GM18867 (cell line): ENCODE measurements around the gene DNAL4.

Source experiments
- ATAC-seq: cut with Tn5 transposase; IDR thresholded peaks from one replicate; pipeline ENCODE4 v1.9.1; 2021; ENCODE audit warnings: mild to moderate bottlenecking, moderate library complexity; ENCODE audit not compliant: unreplicated experiment

The DNAL4 gene, protein sequence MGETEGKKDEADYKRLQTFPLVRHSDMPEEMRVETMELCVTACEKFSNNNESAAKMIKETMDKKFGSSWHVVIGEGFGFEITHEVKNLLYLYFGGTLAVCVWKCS

DNA sequence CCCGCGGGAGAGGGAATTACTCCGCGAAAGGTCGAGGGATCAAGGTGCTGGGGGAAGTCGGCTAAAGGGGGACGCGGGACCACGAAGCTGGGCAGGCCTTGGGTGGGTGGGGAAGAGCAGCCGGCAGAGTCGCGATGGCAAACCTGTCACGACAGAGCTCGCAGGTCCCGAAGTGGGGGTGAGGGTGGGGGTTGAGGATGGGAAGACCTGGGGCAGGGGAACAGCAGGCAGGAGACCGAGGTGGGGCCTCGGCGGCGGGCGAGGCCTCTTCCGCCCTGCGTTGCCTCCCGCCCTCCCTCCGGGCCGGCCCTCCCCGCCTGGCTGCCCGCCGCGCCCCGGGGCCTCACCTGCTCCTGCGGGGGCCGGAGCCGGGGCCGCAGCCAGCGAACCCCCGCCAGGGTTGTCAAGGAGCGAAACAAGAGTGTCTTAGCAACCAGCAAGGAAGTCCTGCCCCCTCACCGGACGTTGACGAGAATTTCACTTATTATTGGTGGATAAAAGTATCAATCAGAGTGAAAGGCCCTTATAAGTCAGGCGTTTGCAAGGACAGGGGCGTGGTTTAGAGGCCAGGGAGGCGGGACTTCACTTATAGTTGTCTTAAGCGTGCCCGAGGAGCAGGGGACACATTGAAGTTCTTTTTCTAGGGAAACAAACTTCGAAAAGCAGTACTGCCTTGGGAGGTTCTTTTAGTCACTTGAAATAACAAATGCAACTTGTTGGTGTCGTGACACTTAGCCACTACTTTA, at the start of gene DNAL4:
DNAL4 (minus strand) TSS at position 423 of the 746 bp plus-strand sequence. CDS start 11,412 bp downstream, outside the sequence.
- peak; percentile 90 for ATAC-seq

DNA sequence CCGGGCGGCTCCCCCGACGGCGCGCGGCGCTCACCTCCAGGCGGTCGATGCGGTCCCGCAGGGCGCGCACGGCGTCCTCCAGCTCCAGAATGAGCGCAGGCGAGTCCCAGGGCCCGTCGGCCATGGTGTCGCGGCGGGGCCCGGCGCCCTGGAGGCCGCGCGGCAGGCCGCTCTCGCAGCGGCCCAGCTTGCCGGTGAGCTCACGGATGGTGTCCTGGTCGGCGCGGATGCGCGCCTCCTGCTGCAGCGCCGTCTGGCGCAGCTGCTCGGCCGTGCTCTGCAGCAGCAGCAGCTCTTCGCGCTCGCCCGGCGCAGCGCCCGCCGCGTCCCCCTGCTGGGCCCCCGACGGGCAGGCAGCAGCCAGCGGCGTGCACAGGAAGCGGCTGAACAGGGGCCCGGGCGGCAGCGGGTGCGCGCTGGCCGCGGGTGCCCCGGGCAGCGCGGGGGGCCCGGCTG, 49.3 kb upstream of the DNAL4 start:
- no peak for ATAC-seq

DNA sequence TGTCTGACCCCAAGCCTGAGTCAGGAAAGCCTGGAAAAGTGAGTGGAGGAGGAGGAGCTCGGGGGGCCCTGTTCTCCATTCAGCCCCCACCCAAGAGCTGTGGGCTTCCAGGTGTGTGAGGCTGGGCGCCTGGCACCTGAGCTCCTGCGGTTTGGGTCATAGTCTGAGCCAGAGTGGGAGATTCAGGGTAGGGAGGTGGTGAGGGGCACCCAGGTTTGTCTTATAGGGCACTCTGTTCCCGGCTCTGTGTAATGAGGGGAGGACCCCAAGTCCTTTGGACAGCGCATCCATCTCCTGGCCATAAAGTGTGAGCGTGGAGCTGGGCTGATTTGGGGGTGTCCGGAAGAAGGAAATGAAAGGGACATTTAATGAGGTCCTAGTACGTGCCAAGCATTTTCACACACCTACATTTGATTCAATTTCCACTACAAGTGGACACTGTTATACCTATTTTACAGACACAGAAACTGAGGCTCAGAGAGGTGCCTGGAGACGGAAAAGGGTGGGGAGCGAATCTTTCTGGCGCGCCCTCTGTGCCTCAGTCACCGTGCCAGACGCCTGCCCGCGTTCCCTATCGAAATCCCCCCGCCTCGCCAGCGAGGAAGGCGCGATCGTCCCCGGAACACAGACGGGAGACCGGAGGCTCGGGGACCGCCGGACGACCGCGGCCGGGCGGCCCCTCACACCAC, 48.7 kb upstream of the DNAL4 start:
- ATAC-seq, result no peak

DNA sequence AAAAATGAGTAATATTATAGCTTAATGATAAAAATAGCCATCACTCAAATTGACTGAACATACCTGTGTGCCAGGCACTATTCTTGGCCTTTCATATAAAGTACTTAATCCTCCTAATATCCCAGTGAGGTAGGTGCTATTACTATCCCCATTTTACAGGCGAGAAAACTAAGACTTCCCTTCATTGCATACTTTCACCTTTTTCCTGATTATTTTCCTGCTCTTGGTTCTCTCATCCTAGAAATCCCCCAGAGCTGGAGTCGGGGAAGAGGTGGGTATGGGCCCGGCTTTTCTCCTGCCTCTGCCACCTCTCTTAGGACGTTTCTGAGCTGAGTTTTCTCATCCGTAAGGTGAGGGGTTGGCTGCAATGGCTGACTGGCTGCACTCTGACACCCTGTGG, 47.7 kb upstream of the DNAL4 start:
- no peak for ATAC-seq

DNA sequence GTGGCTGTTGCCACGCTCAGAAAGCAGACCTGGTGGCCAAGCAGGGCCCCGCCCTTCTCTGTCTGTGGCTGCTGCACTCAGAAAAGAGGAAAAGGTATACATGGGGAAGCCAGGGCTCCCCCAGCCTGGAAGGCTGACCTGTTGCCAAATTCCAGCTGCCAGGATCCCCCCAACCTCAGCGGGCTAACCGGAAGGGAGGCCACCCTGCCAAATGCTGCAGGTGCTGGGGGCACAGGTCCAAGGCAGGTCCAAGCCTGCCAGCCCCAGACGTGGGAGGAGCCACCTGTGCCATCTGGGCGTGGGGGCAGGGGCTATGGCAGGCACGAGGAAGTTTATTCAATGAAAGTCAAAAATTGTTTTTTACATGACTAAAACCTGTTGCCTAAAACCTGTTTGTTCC, 47.3 kb upstream of the DNAL4 start:
- ATAC-seq, result no peak

DNA sequence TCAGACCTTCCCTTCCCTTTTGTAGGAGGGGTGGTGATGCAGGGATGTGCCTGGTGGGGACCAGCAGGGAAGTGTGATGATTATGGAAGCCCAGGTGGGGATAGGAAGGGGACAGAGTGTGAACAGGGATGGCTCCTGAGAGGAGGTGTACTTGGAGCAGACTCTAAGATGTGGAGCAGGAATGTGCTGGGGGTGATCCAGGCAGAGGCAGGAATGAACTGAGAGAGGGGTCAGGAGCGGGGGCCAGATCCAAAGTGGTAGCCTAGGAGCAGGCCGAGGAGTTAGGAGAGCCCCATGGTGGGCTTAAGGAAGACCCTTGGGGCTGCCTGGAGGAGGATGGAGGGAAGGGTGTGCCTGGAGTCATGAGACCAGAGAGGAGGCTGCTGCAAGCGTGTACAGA, 46.2 kb upstream of the DNAL4 start:
- no peak for ATAC-seq

DNA sequence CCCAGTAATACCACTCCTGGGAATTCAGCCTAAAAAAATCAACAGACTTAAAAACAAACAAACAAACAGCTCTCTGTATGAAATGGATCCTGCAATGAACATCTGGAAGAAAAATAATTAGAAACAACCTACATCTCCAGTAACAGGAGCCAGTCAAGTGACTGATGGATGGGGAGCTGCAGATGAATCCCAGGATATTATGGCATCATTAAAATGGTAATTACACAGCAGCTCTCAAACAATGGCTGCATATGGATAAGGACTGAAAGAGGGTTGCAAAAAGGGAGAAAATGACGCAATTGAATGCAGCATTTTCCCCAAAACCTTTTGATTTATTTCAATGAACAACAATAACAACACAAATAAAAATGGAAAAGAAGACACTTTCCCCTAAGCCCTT, 45.7 kb upstream of the DNAL4 start:
- ATAC-seq, result no peak

DNA sequence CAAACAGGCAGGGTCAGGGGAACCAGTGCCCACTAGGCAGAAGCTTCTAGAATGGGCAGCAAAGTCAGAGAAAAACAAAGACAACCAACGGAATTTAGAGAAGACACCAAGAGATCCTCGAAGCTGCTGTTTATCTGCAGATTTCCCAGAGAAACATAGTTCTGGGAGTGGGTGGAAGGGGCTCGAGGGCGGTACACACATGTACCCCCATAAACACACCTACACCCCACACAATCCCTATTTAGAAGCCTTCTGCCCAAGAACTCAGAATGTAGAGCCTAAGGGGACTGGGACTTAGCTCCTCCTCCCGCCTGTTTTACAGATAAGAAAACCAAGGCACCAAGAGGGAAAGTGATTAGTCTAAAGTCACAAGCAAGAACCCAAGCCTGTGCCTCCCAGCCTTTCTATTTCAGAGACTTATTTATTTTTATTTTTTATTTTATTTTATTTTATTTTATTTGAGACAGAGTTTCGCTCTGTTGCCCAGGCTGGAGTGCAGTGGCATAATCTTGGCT, 43.5 kb upstream of the DNAL4 start:
- no peak for ATAC-seq

DNA sequence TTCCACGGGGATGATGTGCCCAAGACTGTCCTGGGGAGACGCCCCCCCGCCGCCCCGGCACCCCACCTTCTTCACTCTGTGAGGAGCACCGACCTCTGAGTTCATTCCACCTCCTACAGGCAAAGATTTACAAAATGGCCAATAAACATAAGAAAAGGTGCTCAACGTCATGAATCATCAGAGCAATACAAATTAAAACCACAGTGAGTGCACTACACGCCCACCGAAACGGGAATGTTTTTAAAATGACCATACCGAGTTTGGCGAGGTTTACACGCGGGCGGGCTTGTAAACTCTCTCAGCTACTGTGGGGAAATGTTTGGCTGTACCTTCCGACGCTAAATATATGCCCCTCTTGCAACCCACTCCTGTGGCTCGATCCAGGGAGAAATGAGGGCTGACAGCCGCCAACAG, 42.0 kb upstream of the DNAL4 start:
- ATAC-seq, result no peak

DNA sequence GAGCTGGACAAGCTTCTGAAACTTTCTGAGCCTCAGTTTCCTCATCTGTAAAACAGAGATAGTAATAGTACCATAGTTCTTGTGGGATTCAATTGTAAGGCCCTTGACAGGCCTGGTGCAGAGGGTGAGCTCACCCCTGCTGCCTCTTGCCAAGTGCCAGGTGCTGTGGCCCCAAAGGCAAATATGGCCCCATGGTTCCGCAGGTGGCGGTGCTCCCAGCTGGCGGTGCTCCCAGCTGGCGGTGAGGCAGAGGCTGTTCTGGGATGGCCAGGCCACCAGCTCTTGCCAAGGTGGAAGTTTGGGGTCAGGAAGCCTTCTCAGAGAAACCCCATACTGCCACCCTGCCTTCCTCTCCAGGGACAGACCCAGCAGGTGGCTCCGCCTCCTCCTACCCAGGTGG, 41.0 kb upstream of the DNAL4 start:
- ATAC-seq, result no peak

DNA sequence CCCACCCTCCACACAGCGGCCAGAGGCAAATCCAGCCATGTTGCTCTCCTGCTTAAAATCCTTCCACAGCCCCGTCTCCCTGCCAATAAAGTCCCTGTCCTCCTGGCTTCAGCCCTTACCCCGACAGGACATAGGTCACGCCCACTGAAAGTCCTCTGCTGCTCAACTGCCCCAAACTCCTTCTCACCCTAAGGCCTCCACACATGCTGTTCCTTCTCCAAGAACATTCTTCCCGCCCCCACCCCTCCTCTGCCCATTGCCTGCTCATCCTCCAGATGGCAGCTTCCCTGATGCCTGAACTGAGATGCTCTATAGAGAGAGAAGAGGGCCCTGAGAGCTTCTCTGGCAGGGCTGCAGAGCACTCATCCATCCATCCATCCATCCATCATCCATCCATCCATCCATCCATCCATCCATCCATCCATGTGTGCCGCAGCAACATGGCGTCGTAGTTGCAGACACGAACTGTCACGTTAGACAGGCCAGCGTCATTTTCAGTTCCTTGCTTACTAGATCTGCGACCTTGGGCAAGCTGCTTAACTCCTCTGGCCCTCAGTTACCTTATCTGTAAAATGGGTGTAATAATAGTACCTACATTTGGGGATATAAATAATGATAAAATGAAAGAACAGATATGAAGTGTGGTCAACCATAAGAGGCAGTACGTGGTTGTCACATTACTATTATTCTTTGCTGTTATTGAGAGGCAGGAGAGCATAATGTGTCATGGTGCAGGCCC, 40.4 kb upstream of the DNAL4 start:
- ATAC-seq, result no peak

DNA sequence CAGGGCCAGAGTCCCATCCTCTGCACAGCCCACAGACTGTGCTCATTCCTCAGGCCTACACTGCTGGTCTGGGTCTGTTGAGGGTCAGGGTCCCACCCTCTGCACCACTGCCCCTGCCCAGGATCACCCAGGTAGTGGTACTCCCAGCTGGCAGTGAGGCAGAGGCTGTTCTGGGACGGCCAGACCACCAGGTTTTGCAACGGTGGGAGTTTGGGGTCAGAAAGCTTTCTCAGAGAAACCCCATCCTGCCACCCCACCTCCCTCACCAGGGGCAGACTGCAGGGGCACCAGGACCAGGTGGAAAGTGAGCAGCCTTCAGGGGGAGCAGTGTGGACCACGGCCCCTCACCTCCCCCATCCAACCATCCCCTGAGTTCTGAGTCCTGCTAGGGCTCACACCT, 39.1 kb upstream of the DNAL4 start:
- ATAC-seq, result no peak

DNA sequence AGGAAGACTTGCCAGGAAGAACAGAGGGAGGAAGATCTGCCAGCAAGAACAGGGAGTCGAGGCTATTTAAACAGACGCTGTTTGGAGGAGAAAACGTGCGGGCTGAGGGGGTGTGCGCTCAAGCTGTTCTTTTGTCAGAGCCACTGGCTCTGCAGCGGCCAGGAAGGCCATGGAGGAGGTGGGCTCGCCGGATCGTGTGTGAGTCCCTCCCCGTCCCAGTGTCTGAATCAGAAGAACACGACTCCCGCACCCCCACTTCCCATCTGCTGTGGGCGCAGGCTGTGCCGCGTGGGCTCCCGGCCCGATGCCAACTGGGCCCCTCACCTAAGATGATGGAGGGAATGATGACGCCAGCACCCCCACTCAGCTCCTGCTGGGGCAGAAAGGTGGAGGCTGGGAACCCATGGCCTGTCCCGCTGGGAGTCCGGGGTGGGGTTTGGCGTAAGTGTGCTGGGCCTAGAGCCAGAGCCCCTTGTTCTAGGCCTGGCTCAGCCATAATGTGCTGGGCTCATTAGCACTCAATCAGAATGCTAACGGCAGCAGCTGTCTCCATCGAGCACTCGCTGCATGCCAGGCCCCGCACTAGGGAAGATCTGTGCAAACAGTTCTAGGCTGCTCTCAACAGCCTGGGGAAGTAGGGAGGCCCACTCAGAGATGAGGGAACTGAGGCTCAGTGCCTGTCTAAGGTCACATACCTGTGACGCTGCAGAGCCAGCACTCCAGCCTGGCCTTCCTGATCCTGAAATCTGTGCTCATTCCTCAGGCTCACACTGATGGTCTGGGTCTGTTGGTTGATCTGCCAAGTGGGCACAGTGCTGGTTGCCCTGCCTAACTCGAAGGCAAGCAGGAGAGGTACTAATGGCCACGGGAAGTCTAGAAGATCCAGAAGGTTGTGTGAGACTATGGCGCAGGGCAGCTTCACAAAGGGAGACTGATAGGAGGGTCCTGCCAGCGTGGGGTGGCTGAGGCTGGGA, 38.3 kb upstream of the DNAL4 start:
- ATAC-seq, result no peak

DNA sequence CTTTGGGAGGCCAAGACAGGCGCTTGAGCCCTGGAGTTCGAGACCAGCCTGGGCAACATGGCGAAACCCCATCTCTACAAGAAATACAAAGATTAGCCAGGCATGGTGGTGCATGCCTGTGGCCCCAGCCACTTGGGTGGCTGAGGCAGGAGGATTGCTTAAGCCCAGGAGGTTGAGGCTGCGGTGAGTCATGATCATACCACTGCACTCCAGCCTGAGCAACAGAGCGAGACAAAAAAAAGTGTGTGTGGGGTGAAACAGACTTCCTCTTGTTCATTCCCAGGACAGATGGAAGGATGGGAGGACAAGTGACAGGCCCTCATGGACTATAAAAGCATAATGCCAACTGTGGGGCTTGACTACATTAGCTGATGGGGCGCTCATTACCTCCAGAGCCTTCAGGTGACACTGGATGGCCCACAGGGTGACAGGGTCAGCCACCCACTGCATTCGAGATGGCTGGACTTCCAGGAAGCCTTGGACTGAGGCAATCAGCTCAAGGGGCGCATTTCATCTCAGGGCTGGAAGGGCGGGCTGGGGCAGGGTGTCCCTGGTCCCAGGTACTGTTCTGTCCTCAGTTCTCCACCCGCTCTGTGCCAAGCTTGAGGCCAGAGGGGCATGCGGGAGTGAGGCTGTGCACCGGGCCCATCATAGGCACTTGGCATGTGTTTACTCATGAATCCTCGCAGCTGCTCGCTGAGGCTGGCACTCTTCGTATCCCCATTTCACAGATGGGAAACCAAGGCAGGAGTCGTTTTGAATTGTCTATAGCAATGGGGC, 37.4 kb upstream of the DNAL4 start:
- no peak for ATAC-seq

DNA sequence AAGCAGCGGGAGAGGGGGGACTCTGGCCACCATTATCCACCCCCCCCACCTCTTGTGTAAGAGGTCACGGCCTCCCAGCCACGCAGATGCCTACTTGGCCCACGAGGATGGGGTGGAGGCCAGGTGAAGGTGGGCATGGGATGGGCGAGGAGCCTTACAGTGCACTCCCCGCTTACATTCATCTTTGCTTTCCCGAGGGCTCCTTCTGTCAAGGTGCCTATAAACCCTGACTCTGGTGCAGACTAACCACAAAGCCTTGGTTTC, 36.8 kb upstream of the DNAL4 start:
- ATAC-seq, result no peak

DNA sequence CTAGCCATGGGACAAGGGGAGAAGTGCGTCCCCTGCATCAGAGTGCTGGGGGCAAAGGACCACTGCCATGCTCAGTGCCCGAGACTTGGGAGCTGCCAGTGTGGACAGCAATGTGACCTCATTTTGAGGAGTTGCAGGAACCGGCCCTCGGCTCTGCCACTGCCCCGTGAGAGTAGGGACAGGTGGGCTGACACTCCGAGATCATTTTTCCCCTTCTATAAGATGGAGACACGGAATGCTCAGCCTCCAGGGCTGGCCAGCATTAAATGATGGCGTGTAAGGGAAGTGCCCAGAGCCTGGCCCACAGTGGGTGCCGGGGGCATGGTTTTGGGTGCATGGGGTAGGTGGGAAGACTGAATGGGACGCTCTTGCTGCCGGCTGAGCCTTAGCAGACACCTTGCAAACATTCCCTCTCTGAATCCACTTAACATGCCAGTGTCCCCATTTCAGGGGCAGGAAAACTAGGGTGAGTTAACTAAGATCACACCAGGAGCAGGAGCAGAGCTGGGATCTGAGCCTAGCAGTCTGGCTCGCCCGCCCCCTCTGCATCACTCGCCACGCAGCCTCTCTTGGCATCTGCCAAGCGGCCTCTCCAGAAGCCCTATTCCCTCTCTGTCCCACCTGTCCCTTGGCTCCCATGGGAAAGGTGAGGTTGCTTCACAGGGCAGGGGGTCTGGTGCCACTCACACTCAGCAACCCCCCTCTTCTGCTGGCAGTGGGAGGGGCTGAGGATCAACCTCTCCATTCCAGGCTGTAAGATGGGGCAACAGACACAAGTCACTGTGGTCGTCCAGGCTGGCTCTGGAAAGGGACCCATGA, 36.3 kb upstream of the DNAL4 start:
- ATAC-seq, result no peak

DNA sequence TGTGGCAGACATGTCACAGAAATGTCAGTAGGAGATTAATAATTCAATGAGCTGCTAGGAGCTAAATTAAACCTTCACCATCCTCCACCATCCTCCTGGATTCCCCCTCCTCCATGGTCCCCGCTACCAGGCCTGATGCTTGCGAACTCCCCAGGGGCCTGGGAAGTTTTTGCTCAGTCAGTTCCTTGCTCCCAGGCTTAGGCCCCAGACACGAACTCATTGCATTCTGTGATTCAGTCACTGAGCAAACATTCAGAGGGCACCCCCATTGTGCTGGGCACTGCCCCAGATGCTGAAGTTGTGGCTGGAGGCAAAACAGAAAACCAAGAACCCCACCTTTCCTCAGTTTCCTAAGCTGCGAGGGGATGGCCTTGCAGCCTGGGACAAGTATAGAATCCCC, 35.5 kb upstream of the DNAL4 start:
- ATAC-seq, result no peak

DNA sequence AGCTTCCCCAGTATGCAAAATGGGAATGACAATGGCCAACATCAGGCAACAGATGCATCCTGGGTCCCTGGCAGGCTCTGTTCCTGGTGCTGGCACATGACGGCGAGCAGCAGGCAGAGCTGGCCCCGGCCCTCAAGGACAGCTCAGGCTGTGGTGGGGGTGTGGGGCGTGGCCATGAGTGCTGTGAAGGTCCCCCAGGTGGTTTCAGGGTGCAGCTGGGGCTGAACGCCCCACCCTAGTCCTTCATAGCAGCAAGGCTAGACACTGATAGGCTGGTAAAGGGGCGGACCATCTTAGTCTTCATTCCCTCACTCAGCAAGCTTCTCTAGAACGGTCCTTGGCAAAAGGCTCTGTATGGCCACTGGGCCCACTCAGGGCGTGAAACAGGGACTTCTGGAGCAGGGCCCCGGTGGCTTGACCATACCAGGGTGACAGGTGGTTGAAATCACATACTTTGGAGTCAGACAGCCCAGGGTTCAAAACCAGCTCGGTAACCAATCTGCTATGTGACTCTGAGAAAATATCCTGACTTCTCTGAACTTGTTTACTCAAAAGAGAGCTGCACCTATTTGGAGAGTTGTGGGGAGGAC, 34.8 kb upstream of the DNAL4 start:
- no peak for ATAC-seq
